ENCODE data around the gene NUP62. TPM values are rescaled to one million over a fixed set of nuclear protein-coding genes. Genes with fewer than 3 reads are reported as not detected.
A peak's percentile ranks its signal among the peaks of the same experiment; 100 is the strongest.

NUP62 gene
- total and polyA plus RNA-seq, 10 donors, result 17.3 to 60.9 (median 46.1) TPM

DNA sequence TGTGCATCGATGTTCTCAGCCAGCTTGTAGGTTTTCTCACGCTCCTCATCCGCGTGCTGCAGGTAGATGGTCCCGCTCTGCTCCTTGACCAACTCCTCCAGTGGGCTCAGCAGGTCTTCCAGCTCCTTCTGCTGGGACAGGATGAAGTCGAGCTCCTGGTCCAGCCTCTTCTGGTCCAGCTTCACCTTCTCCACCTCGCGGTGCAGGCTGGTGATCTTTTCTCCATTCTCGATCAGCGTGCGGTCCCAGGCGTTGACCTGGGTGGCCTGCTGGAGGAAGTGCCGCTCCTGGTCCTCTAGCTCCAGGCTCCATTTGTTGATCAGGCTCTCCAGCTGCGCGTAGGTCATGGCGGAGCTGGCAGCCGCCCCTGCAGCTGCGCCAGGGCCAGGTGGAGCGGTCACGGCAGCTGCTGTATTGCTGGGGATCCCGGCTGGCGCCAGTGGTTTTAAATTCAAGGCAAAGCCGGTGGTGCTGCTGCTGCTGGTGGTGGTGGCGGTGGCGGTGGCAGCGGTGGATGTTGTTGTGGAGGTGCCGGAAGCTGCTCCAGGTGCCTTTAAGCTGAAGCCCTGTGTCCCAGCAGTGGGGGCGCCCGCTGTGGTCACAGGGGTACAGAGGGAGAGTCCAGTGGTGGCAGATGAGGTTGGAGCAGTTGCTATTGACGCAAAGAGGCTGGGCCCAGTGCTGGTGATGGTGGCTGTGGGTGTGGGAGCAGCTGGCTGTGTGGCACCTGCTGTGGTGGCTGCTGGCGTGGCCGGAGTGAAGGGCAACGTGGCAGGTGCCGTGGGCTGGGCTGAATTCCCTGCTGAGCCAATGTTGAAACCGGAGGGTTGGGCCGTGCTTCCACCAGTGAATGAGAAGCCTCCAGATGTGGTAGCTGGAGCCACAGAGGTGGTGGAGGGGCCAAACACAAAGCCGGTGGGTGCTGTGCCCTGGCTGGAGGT lies 20.6 kb downstream of the NUP62 start:
- no peak for DNase-seq
- H3K36me3 ChIP-seq, result peaks cover 0 to 75% (median 29%) of the 10 kb centered on the region in 6 donors
- H3K4me1 ChIP-seq, result peaks cover 20 to 85% (median 52%) of the 10 kb centered on the region in 6 donors
- peak in 1 of 3 donors; percentile 42 for TF ChIP-seq POLR2AphosphoS5 (IDR thresholded peaks at IDR 0.05)
- TF ChIP-seq, protein P1, sequence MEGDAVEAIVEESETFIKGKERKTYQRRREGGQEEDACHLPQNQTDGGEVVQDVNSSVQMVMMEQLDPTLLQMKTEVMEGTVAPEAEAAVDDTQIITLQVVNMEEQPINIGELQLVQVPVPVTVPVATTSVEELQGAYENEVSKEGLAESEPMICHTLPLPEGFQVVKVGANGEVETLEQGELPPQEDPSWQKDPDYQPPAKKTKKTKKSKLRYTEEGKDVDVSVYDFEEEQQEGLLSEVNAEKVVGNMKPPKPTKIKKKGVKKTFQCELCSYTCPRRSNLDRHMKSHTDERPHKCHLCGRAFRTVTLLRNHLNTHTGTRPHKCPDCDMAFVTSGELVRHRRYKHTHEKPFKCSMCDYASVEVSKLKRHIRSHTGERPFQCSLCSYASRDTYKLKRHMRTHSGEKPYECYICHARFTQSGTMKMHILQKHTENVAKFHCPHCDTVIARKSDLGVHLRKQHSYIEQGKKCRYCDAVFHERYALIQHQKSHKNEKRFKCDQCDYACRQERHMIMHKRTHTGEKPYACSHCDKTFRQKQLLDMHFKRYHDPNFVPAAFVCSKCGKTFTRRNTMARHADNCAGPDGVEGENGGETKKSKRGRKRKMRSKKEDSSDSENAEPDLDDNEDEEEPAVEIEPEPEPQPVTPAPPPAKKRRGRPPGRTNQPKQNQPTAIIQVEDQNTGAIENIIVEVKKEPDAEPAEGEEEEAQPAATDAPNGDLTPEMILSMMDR (IDR thresholded peaks at IDR 0.05 in 8 of 11, conservative IDR thresholded peaks at IDR 0.05 in 3 of 11), result no peak
- WGBS, 5 donors, result 94 to 99% (median 96%) methylated on average over 37 of the region's 37 CpGs
- H3K9me3 ChIP-seq, result no peaks in the 10 kb centered on the region
- H3K27me3 ChIP-seq (replicated peaks in 1 of 7), result no peaks in the 10 kb centered on the region
- peak overlapping the region in 1 of 8 donors; percentile 53 for H3K27ac ChIP-seq
- no peak overlapping the region for H3K4me3 ChIP-seq
- intact Hi-C loops (cut with DNase I; ENCODE audit: low total_unique reads), result no loop called here

DNA sequence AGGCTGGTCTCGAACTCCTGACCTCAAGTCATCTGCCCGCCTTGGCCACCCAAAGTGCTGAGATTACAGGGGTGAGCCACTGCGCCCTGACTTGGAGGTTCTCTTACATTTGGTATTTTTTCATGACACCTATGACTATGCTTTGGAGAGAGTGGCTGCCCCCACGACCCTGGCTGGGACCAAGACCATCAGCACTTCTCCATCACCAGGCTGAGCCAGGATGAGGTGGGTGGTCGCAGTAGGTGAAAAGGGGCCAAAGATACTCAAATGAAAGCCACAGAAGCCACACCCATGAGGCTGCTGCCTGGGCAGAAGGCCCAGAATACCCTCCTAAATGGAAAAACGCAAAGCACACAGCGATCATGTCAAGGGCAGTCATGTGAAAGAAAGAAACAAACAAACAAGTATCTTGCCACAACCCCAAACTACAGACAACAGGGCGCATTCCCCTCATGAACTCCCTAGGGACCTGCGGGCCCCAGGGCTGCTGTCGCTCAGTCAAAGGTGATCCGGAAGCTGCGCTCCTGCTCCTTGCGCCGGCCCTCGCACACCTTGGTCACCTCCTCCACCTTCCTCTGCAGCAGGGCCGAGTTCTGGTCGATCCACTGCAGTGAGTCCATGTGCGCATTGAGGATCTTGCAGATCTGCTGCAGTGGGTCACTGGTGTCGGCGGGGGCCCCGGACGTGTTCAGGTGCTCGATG lies 21.4 kb downstream of the NUP62 start:
- H3K9me3 ChIP-seq, result no peaks in the 10 kb centered on the region
- TF ChIP-seq POLR2A (IDR thresholded peaks at IDR 0.05) (no peak), POLR2AphosphoS5 (IDR thresholded peaks at IDR 0.05) (peak; percentile 23 to 43 (median 24))
- TF ChIP-seq, protein P1 (IDR thresholded peaks at IDR 0.05 in 8 of 11, conservative IDR thresholded peaks at IDR 0.05 in 3 of 11), result no peak
- peak overlapping the region in 2 of 8 donors; percentile 11 to 53 for H3K27ac ChIP-seq
- no peak for DNase-seq
- H3K36me3 ChIP-seq, result peaks cover 0 to 67% (median 21%) of the 10 kb centered on the region in 6 donors
- intact Hi-C loops (cut with DNase I; ENCODE audit: low total_unique reads), result no loop called here
- peaks cover 16 to 76% (median 49%) of the 10 kb centered on the region in 6 donors for H3K4me1 ChIP-seq
- H3K27me3 ChIP-seq (replicated peaks in 1 of 7), result no peaks in the 10 kb centered on the region
- no peak overlapping the region for H3K4me3 ChIP-seq
- 84 to 92% (median 90%) methylated on average over 17 to 23 of the region's 23 CpGs for WGBS, 5 donors

DNA sequence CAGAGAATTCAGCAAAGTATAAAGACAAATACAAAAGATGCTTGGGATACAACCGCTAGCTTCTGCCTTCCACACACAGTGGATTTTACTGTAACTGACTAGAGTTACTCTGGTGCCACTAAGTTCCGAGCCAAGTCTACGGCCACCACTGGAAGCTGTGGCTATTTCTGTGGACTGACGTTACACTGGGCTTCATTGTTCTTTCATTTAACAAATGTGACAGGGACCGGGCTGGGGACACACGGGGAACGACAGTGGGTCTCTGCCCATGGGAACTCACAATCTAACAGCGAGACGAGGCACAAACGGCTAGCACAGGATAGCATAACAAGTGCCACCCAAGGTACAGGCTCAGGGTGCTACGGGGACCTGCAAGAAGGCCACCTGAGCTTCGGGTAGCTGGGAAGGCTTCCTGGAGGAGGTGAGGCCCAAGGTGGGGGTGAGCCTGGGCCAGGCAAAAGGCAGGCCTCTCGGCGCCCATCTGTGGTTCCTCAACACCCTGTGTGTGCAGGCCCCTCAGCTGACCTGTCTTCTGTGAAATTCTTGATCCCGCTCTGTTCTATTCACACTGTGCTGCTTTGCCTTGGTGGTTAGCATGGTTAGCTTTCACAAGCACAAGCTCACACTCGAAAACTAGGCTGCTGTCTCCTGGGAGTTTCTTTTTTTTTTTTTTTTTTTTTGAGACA lies 22.3 kb downstream of the NUP62 start:
- H3K36me3 ChIP-seq, result peaks cover 0 to 58% (median 20%) of the 10 kb centered on the region in 6 donors
- intact Hi-C loops (cut with DNase I; ENCODE audit: low total_unique reads), result no loop called here
- no peaks in the 10 kb centered on the region for H3K27me3 ChIP-seq (replicated peaks in 1 of 7)
- H3K4me3 ChIP-seq, result no peak overlapping the region
- no peaks in the 10 kb centered on the region for H3K9me3 ChIP-seq
- no peak for DNase-seq
- peaks cover 12 to 68% (median 41%) of the 10 kb centered on the region in 6 donors for H3K4me1 ChIP-seq
- H3K27ac ChIP-seq, result peak overlapping the region in 1 of 8 donors; percentile 46
- 85 to 91% (median 89%) methylated on average over 16 of the region's 16 CpGs for WGBS, 5 donors
- TF ChIP-seq POLR2AphosphoS5 (IDR thresholded peaks at IDR 0.05) (peak in 1 of 3 donors; percentile 5), POLR2A (IDR thresholded peaks at IDR 0.05) (no peak)
- TF ChIP-seq, protein P1 (IDR thresholded peaks at IDR 0.05 in 8 of 11, conservative IDR thresholded peaks at IDR 0.05 in 3 of 11), result no peak

Measured in spleen (tissue), 11 donors.